Mucosa of rectum (tissue), 2 donors: Measurements from ENCODE around the gene ADGRB2.

Experiments used
- H3K27ac ChIP-seq, 2 donors: one replicate each; pipeline ENCODE4 v1.7.0; 2013; ENCODE audit warnings: inconsistent platforms in 2 of 2, low read depth in 2 of 2, low read length in 2 of 2
- H3K27me3 ChIP-seq, 2 donors: one replicate each; pipeline ENCODE4 v1.7.0; 2013; ENCODE audit warnings: low read length in 2 of 2; ENCODE audit not compliant: control insufficient read depth in 2 of 2, insufficient read depth in 2 of 2
- H3K36me3 ChIP-seq, 2 donors: one replicate each; pipeline ENCODE4 v1.7.0; 2013; ENCODE audit warnings: low read length in 2 of 2; ENCODE audit not compliant: control insufficient read depth in 2 of 2, insufficient read depth in 2 of 2
- H3K4me1 ChIP-seq, 2 donors: one replicate each; pipeline ENCODE4 v1.7.0; 2013; ENCODE audit warnings: low read length in 2 of 2, mild to moderate bottlenecking in 1 of 2; ENCODE audit not compliant: control insufficient read depth in 2 of 2, insufficient read depth in 2 of 2
- H3K4me3 ChIP-seq, 2 donors: one replicate each; pipeline ENCODE4 v1.7.0; 2013; ENCODE audit warnings: low read length in 2 of 2
- H3K9ac ChIP-seq, 2 donors: one replicate each; pipeline ENCODE4 v1.7.0; 2013; ENCODE audit warnings: low read length in 2 of 2, low read depth in 1 of 2, mild to moderate bottlenecking in 1 of 2
- H3K9me3 ChIP-seq, 2 donors: one replicate each; pipeline ENCODE4 v1.7.0; 2013; ENCODE audit warnings: low read length in 2 of 2; ENCODE audit not compliant: control insufficient read depth in 2 of 2
- donor health status: healthy.
- donor health status: Normal muscosa, but diverticular disease.

Gene ADGRB2

DNA sequence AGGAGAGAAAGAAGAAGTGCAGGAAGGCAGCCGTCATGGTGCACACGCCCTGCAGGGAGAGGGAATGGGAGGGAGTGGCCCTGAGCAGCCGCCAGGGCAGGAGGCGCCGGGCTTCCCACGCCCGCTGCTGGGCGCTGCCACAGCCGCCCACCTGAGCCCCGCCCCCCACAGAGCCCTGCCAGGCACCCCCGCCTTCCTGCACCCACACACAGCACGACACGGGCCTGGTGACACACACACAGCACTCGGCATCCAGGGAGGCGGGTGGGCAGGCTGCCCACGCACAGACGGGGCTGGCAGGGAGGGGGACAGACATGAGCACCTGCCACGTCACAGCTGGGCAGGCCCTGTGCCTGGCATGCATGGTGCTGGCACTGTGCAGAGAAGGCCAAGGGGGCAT lies 27.5 kb downstream of the ADGRB2 start:
- H3K27ac ChIP-seq = peak overlapping the region in 1 of 2 donors; percentile 23
- no peaks in the 10 kb centered on the region for H3K27me3 ChIP-seq
- no peaks in the 10 kb centered on the region for H3K9me3 ChIP-seq
- peak overlapping the region in 1 of 2 donors; percentile 21 for H3K9ac ChIP-seq
- H3K4me3 ChIP-seq = no peak overlapping the region
- H3K36me3 ChIP-seq = no peaks in the 10 kb centered on the region
- H3K4me1 ChIP-seq = peaks cover 4 to 15% of the 10 kb centered on the region in 2 donors

DNA sequence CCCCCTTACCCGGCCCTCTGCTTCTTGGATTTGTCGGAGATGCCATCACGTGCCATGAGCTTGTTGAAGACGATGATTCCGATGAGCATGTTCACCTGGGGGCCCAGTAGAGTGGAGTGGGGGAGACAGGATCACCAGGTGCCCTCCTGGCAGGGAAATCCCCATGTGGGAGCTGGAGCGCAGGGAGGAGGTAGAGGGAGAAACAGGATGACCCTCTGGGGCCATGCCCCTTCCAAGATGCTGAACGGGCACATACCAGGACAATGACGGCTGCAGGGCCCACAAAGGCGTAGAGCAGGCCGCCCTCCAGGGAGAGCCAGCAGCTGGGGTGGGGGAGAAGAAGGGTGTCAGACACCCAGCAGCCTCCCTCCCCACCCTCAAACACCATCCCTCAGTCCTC lies 28.6 kb downstream of the ADGRB2 start:
- H3K27me3 ChIP-seq = no peaks in the 10 kb centered on the region
- H3K36me3 ChIP-seq = no peaks in the 10 kb centered on the region
- H3K27ac ChIP-seq = no peak overlapping the region
- H3K9ac ChIP-seq = no peak overlapping the region
- H3K4me3 ChIP-seq = no peak overlapping the region
- H3K9me3 ChIP-seq = no peaks in the 10 kb centered on the region
- peaks cover 4 to 15% of the 10 kb centered on the region in 2 donors for H3K4me1 ChIP-seq

DNA sequence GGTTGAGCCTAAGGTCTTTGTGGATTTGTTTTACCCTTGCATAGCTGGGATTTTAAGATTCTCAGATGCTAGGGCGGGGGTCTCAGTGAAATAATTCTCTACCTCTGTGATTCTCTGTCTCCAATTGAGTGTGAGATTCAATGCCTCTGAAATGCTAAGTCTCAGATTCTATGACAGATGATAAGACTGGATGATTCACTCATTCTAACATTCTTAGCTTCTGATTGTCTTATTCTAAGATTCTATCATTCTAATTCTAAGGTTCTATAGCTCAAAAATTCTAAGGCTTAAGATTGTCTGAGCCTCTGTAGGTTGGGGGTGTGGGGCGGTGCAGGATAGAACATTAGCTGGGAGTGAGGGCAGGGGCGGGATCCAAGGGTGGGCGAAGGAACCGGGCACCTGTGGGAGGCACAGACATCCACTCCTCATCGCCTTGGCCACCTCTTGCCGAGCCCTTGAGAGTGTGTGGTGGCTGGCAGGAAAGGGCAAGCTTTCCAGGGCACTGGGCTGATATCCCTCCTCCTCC lies 29.5 kb downstream of the ADGRB2 start:
- no peaks in the 10 kb centered on the region for H3K36me3 ChIP-seq
- no peaks in the 10 kb centered on the region for H3K27me3 ChIP-seq
- no peak overlapping the region for H3K4me3 ChIP-seq
- H3K9me3 ChIP-seq = no peaks in the 10 kb centered on the region
- no peak overlapping the region for H3K9ac ChIP-seq
- H3K27ac ChIP-seq = no peak overlapping the region
- peaks cover 4 to 15% of the 10 kb centered on the region in 2 donors for H3K4me1 ChIP-seq

DNA sequence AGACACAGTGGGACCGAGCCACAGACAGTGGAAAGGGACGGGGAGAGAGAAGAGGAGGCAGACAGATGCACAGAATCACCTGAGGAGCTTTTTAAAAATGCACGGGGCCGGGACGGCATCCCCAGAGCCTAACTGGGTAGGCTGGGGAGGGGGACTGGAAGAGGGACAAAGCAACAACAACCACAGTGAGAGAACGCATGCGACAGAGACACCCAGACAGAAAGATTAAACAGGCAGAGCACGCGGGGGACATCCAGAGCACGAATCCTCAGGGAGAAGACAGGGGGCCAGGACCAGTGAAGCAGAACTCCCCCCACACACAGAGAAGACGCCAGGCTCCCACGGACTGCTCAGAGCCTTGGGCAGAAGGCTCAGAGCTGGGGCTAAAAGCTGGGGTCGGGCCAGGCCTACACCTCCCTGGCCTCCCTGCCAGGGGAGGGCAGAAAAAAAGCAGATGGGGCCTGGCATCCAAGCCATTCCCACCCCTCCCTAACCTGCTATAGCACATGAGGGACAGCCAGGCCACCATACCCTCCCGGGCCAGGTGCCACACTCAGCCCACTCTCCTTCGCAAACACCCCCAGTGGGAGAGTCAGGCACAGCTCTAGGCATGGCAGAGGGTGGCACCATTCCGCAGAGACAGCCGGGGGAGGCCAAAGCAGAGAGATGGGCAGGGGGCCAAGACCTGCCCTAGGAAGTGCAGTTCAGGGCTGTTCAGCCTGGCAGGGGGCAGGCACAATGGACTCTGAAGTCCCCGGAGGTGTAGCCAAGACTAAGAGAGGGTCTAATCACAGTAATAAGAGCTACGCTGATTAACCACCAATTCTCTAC lies 30.5 kb downstream of the ADGRB2 start:
- H3K4me1 ChIP-seq = peaks cover 4 to 10% of the 10 kb centered on the region in 2 donors
- no peak overlapping the region for H3K4me3 ChIP-seq
- no peak overlapping the region for H3K27ac ChIP-seq
- H3K9me3 ChIP-seq = no peaks in the 10 kb centered on the region
- no peaks in the 10 kb centered on the region for H3K36me3 ChIP-seq
- no peaks in the 10 kb centered on the region for H3K27me3 ChIP-seq
- H3K9ac ChIP-seq = no peak overlapping the region

DNA sequence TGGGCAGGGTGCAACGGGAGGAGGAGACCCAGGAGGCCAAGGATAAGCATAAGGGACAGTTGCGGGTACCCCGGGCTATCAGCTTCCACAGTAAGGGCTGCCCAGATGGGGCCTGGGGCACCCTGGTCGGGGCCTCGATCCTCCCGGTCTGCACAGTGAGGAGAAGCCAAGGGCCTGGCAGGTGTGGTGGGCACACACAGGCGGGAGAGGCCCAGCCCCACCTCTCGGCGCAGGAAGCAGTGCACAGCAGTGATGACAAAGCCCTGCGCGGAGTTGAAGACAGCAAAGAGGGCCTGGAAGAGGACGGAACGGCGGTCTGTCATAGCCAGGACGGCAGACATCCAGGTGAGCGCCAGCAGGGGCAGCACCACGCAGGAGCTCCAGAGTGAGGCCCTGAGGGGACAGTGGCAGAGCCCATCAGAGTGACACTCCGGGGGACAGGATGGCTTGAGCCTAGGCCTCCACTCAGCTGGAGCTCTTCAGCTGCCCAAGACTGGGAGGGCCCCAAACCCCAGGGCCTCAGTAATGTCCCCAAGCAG lies 31.3 kb downstream of the ADGRB2 start:
- Histone ChIP-seq H3K27me3 (no peaks in the 10 kb centered on the region), H3K9ac (no peak overlapping the region), H3K4me3 (no peak overlapping the region), H3K9me3 (no peaks in the 10 kb centered on the region), H3K4me1 (peaks cover 4 to 10% of the 10 kb centered on the region in 2 donors), H3K27ac (no peak overlapping the region), H3K36me3 (no peaks in the 10 kb centered on the region)

DNA sequence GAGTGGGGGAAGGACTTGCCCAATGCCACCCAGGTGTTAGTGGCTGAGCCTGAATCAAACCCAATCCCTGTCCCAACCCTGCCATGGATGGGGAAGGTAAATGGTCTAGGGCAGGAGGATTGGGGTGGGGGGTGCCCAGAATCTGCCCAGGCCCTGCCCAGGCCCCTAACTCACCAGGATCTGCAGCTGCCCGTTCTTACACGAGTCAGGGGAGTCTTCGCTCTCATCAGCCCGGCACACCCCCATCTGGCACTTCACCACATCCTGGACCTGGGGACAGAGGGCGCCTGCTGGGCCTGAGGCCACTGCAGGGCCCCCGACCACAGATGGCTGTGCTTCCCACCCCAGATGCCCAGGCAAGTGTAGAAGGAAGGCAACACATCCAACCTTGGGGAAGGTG lies 31.8 kb downstream of the ADGRB2 start:
- Histone ChIP-seq H3K9ac (no peak overlapping the region), H3K27ac (no peak overlapping the region), H3K36me3 (no peaks in the 10 kb centered on the region), H3K9me3 (no peaks in the 10 kb centered on the region), H3K4me3 (no peak overlapping the region), H3K27me3 (no peaks in the 10 kb centered on the region), H3K4me1 (peaks cover 4 to 10% of the 10 kb centered on the region in 2 donors)

DNA sequence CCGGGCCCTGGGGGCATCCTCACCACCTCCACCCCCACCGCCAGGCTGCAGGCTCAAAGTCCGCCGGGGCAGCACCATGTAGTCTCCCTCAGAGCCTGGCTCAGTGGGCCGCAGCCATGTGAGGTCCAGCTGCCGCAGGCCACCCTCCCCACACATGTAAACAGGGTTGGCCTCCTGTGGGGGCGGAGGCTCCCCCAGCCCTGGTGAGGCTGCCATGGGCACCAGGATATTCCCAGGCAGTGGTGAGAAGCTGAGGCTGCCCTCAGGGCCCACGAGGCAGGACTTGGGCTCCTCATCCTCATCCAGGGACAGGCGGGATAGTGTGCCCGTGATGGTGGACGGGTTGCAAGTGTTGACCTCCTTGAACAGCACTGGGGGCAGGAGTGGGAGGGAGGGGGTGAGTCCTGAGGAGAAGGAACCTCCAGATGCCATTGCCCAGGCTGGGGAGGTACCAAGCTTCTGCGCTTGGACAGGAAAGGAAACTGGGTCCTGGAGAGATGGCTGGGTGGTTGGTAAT lies 33.0 kb downstream of the ADGRB2 start:
- no peak overlapping the region for H3K4me3 ChIP-seq
- no peaks in the 10 kb centered on the region for H3K27me3 ChIP-seq
- peaks cover under 1 to 3% of the 10 kb centered on the region in 2 donors for H3K4me1 ChIP-seq
- H3K27ac ChIP-seq = no peak overlapping the region
- H3K9me3 ChIP-seq = no peaks in the 10 kb centered on the region
- no peak overlapping the region for H3K9ac ChIP-seq
- H3K36me3 ChIP-seq = no peaks in the 10 kb centered on the region

DNA sequence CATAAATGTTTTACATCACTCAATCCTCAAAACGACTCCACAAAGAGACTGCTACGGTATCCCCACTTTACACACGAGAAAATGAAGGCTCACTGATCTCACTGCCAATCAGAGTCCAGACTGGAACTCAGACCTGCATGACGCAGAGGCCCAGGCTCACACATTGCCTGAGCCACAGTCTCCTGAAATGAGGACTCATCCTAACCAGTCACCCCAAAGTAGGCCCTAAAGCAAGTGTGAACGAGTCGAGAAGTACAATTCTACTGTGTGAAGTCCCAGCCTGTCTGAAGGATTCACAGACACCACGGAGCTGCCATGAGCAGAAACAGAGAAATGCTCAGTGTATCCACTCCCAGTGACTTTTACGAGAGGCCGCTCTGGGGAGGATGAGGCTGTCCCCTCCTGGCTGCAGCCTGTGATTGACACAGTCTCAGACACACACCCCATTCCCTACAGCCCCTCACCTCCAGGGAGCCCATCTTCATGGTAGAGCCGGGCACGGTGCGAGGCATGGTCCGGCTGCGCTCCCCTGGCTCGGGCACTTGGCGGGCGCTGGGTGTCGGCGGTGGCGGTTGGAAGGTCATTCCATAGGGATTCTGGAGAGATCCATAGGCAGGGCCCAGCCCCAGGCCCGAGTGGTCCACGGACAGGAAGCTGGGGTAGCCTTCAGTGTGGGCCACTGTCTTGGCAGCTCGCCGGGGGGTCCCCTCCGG lies 33.6 kb downstream of the ADGRB2 start:
- no peaks in the 10 kb centered on the region for H3K27me3 ChIP-seq
- H3K4me1 ChIP-seq = no peaks in the 10 kb centered on the region
- no peaks in the 10 kb centered on the region for H3K9me3 ChIP-seq
- no peak overlapping the region for H3K4me3 ChIP-seq
- no peaks in the 10 kb centered on the region for H3K36me3 ChIP-seq
- H3K9ac ChIP-seq = no peak overlapping the region
- H3K27ac ChIP-seq = no peak overlapping the region

DNA sequence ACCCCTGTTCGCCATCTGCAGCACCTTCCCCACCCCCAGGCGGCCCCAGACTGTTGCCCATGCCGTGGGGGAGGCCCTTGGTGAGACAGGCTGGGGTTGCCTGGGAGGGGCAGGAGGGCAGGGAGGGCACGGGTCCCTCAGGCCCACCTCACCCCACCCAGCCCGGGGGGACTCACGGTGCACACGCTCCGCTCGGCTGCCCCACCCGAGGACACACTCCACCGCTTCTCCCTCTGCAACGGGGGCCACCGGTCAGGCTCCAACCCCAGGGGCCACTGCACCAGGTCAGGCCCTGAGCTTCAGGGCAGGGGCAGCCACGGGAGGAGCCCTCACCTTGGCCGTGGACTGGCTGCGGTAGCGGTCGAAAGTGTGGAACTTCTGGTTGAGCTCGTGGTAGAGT lies 36.3 kb downstream of the ADGRB2 start:
- no peak overlapping the region for H3K27ac ChIP-seq
- no peak overlapping the region for H3K4me3 ChIP-seq
- H3K36me3 ChIP-seq = no peaks in the 10 kb centered on the region
- peaks cover 0 to 1% of the 10 kb centered on the region in 2 donors for H3K27me3 ChIP-seq
- H3K9me3 ChIP-seq = no peaks in the 10 kb centered on the region
- no peaks in the 10 kb centered on the region for H3K4me1 ChIP-seq
- no peak overlapping the region for H3K9ac ChIP-seq

DNA sequence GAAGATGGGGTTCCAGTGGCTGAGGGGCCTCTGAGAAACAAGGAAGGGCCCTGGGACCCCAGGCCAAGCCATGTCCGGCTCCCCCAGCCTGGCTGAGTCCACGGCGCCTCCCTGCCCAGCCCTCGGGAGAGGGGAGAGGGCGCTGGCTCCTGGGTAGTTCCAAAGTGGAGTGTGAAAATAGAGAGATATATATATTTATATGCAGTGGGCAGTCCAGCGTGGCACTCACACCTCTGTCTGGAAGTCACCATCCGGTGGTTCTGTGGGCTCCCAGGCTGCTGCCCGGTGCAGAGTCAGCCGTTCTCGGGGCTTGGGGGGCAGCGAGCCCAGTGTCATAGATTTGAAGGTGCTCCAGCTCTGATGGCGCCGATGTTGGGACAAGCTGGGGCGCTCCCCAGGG lies 36.9 kb downstream of the ADGRB2 start:
- H3K27me3 ChIP-seq = peaks cover 0 to 3% of the 10 kb centered on the region in 2 donors
- H3K9ac ChIP-seq = no peak overlapping the region
- H3K27ac ChIP-seq = no peak overlapping the region
- H3K4me3 ChIP-seq = no peak overlapping the region
- no peaks in the 10 kb centered on the region for H3K9me3 ChIP-seq
- no peaks in the 10 kb centered on the region for H3K4me1 ChIP-seq
- H3K36me3 ChIP-seq = no peaks in the 10 kb centered on the region
